NCI-H146 (cell line): ENCODE results near the gene AGFG2.
"Not testable (repeated sequence)": the region's sequence is repeated elsewhere in the genome, so short reads cannot be mapped to it uniquely, and the experiment has no call there.

Experiments
- DNase-seq: peaks from one replicate; lab custom pipeline; 2025; lab: John Stamatoyannopoulos, UW

The AGFG2 gene, protein sequence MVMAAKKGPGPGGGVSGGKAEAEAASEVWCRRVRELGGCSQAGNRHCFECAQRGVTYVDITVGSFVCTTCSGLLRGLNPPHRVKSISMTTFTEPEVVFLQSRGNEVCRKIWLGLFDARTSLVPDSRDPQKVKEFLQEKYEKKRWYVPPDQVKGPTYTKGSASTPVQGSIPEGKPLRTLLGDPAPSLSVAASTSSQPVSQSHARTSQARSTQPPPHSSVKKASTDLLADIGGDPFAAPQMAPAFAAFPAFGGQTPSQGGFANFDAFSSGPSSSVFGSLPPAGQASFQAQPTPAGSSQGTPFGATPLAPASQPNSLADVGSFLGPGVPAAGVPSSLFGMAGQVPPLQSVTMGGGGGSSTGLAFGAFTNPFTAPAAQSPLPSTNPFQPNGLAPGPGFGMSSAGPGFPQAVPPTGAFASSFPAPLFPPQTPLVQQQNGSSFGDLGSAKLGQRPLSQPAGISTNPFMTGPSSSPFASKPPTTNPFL

DNA sequence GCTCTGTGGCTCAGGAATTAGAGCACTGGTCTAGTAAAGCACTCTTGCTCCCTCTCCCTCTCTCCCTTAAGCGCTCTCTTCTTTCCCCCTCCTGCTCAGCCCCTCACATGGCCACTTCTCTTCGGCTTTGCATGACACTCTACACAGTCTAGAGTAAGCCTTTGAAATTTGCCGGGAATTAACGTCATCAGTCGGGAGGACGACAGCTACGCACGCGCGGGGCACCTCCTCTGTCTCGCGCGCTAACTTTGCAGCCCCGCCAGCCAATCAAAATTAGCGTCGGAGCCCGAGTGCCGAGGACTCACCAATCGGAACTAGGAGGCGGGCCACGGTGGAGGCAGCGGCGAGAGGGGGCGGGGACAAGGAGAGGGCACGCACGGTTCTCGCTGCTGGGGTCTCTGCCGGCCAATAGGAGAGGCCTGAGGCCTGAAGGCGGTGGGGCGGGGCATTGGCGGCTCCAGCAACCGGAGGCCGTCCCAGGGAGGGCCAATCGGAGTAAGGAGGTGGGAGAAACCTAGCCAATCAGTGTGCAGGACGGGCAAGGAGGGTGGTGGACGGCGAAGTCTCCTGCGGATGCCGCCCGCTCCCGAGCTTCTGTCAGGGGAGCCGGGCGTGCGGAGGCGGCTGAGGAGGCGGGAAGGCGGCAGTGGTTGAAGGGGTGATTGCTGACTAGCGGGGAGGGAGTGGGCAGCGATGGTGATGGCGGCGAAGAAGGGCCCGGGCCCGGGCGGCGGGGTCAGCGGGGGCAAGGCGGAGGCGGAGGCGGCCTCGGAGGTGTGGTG lies at the start of gene AGFG2:
Gene AGFG2, plus strand, starts transcription at position 550 of the 782 bp plus-strand sequence. Its CDS starts 144 bp downstream, at position 694.
- peak; percentile 100 for DNase-seq

DNA sequence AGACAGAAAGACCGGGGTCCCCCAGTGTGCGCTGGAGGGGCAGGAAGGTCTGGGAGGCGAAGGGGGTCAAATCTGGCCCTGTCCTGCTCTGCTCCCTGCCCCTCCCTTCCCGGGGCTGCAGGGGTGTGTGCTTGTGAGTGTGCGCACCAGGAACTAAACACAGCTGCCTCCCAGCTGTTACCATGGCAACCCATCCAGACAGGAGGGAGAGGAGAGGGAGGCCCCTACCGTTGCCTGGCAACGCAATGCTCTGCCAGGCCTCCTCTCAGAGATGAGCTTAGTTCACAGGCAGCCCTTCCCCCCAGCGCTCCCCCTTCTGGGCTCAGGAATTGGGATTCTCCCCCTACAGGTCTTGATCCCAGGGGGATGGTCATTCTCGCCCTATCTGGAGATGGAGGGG lies 49.2 kb upstream of the AGFG2 start:
- peak; percentile 99 for DNase-seq

DNA sequence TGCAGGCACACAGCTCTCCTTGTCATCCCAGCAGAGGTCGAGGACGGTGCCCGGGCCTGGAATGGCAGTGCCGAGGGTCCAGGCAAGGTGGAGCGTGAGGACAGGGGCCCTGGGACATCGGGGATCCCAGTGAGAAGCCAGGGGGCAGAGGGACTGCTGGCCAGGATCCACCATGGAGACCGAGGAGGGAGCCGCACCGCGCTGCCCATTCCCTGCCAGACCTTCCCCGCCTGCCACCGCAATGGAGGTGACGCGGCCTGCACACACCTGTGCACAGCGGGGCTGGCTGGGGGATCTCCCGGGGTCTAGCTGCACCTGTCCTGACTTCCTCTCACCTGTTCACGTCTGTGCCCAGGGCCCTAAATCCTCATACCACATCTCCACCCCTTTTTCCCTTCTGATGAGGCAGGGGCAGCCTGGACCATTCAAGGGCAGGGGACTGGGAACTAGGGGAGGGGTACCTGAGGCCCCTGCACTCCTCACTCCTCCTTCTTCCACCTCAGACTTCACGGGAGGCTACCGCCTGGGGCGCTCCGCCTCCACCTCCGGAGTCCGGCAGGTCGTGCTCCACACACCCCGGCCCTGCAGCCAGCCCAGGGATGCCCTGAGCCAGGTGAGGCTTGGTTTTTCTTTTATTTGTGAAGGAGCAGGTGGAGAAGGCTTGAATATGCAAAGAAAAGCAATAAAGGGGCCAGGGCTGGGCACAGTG lies 48.4 kb upstream of the AGFG2 start:
- peak; percentile 97 for DNase-seq

DNA sequence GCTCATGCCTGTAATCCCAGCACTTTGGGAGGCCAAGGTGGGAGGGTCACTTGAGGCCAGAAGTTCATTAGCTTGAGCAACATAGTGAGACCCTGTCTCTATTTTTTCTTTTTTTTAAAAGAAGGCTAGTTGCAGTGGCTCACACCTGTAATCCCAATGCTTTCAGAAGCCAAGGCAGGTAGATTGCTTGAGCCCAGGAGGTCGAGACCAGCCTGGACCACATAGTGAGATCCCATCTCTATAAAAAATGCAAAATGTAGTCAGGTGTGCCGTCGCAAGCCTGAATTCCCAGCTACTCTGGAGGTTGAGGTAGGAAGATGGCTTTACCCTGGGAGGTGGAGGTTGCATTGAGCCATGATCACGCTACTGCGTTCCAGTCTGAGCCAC lies 47.8 kb upstream of the AGFG2 start:
- no peak for DNase-seq

DNA sequence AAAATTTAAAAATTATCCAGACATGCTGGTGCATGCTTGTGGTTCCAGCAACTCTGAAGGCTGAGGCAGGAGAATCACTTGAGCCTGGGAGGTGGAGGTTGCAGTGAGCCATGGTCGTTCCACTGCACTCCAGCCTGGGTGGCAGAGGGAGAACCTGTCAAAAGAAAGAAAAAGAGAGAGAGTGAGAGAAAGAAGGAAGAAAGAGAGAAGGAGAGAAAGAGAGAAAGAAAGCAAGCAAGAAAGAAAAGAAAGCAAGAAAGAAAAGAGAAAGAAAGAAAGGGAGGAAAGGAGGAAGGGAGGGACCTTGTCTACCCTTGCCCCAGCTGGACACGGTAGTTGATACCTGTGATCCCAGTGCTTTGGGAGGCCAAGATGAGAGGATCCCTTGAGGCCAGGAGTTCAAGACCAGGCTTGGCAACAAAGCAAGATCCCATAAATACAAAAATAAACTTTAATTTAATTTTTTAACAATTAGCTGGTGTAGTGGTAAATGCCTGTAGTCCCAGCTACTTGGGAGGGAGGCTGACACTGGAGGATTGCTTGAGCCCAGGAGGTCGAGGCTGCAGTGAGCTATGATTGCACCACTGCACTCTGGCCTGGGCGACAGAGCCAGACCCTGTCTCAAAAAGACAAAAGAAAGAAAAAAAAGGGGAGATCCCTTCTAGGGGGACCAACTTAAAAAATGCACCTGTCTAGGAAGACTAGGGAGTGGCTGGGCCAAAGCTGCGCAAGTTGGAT lies 46.1 kb upstream of the AGFG2 start:
- no peak for DNase-seq

DNA sequence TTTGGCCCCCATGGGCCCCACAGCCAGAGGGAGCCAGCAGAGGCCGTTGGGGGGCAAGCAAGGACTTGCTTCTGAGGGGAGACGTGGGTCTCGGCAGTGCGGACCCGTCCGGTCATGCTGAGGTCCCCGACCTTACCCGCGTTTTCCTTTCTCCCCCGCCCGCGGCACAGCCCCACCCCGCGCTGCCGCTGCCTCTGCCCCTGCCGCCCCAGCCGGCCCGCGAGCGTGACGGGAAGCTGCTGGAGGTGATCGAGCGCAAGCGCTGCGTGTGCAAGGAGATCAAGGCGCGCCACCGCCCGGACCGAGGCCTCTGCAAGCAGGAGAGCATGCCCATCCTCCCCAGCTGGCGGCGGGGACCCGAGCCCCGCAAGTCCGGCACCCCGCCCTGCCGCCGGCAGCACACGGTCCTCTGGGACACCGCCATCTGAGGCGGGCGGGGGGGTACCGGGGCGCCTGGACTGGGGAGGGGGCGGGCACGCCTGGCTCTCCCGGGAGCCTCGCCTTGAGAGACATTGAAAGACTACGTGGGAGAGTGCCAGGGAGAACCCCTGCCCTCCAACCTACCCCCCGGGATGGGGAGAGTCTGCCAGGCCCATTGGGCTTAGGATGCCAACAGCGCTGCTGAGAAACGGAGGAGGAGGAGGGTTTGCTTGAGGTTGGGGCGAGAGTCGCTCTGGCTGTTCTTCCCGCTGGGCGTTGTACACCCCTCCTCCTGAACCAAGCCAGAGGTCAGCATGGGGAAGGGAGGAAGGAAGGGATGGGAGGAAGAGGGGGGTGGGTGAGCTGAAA lies 45.3 kb upstream of the AGFG2 start:
- peak; percentile 18 for DNase-seq

DNA sequence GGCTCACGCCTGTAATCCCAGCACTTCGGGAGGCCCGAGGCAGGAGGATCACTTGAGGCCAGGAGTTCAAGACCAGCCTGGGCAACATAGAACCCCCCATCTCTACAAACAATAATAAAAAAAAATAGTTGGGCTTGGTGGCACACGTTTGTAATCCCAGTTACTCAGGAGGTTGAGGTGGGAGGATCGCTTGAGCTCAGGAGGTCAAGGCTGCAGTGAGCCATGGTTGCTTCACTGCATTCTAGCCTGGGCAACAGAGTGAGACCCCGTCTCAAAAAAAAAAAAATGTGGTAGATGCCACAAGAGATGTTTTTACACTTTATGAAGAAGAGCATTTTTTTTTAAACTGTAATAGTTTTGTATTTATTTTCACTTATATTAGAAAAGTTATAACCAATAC lies 42.5 kb upstream of the AGFG2 start:
- DNase-seq = no peak

DNA sequence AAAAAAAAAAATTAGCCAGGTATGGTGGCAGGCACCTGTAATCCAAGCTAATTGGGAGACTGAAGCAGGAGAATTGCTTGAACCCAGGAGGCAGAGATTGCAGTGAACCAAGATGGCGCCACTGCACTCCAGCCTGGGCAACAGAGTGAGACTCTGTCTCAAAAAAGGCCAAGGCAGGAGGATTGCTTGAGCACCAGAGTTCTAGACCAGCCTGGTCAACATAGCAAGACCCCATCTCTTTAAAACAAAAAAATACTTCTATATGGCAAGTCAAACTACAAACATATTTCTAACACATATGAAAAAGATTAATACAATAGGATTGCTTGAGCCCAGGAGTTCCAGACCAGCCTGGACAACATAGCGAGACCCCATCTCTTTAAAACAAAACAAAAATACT lies 38.3 kb upstream of the AGFG2 start:
- not testable (repeated sequence) for DNase-seq

DNA sequence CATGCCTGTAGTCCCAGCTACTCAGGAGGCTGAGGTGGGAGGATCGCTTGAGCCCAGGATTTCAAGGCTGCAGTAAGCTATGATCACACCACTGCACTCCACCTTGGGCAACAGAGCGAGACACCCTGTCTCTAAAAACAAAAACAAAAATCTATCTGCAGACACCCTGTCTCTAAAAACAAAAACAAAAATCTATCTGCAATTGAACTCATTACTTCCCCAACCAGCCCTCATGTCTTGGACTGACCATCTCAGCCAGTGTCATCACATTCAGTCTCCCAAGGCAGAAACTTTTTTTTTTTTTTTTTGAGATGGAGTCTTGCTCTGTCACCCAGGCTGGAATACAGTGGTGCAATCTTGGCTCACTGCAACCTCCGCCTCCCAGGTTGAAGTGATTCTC lies 35.0 kb upstream of the AGFG2 start:
- not testable (repeated sequence) for DNase-seq

DNA sequence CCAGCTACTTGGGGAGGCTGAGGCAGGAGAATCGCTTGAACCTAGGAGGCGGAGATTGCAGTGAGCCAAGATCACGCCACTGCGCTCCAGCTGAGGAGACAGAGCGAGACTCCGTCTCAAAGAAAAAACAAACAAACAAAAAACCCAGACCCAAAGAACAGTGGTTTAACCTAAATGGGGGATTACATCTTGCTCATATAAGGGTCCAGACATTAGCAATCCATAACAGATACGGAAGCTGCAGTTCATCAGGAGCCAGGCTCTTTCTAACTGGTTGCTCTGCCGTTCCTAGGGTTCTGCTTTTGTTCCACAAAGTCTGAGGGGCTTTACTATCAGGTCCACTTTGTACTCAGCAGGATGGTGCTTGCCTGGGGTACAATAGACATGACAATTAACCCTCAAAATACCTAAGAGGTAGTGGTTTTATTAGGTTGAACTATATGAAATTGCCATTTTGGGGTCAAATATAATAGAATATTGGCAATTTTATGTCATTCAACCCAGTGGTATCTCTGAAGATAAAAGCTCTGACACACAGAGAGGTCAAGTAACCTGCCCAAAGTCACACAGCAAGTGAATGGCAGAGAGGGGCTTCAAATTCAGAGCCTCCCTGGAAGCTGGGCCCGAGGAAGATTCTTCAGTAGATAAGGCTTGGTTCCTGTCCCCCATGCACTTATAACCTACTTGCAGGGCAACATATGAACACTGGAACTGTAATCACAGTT lies 34.0 kb upstream of the AGFG2 start:
- DNase-seq = no peak

DNA sequence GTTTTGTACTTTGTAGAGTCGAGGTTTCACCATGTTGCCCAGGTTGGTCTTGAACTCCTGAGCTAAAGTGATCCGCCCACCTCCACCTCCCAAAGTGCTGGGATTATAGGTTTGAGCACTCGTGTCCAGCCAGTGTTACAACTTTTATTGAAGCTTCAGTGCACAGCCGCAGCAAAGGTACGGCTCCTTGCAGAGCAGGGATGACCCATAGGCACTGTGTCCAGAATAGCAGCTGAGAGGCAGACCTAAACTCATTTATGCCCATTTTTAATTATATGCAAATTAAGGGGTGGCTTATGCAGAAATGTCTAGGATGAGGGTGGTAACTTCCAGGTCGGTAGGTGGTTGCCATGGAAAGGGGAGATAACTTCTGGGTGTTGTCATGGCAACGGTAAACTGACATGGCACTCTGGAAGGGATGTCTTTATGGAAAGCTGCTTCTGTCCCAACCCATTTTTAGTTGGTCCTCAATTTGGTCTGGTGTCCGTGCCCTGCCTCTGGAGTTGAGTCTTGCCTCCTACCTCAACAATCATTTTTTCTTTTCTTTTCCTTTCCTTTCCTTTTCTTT lies 32.6 kb upstream of the AGFG2 start:
- DNase-seq = peak; percentile 21

DNA sequence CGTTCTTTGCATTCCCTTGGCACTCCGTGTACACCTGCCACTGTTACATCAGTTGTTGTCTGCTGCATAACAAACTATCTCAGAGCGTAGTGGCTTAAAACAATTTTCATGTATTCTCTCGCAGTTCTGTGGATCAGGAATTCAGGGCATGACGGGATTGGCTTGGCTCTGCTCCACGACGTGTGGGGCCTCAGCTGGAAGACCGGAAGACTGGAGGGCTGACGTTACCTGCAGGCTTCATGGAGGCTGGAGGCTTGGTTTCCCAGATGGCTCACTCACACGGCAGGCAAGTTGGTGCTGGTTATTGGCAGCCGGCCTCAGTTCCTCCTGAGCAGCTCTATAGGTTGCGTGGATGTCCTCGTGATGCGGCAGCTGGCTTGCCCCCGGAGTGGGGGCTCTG lies 29.8 kb upstream of the AGFG2 start:
- DNase-seq = no peak

DNA sequence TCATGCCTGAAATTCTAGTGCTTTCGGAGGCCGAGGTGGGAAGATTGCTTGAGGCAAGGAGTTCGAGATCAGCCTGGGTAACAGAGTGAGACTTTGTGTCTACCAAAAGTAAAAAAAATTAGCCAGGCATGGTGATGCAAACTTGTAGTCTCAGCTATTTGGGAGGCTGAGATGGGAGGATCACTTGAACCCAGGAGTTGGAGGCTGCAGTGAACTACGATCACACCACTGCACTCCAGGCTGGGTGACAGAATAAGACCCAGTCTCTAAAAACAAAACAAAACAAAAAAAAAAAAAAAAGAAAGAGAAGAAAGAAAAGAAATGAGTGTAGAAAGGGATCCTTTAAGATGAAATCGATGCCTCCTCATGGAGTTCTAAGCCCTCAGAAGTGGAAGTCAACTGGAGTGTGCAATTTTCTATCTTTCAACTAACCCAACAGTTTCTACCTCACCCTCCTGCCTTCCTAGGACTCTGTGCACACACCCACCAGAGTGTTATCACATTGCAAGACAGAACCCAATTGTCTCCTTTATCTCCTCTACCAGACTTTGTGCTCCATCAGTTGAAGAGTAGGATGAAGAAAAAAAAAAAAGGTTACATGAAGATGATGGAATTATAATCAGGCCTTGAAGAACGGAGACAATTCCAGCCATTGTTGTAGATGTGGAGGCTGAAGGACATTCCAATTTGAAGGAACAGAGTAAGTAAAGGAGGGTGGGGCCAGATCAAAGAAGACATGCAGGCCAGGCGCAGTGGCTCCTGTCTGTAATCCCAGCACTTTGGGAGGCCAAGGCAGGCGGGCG lies 28.4 kb upstream of the AGFG2 start:
- DNase-seq = no peak

DNA sequence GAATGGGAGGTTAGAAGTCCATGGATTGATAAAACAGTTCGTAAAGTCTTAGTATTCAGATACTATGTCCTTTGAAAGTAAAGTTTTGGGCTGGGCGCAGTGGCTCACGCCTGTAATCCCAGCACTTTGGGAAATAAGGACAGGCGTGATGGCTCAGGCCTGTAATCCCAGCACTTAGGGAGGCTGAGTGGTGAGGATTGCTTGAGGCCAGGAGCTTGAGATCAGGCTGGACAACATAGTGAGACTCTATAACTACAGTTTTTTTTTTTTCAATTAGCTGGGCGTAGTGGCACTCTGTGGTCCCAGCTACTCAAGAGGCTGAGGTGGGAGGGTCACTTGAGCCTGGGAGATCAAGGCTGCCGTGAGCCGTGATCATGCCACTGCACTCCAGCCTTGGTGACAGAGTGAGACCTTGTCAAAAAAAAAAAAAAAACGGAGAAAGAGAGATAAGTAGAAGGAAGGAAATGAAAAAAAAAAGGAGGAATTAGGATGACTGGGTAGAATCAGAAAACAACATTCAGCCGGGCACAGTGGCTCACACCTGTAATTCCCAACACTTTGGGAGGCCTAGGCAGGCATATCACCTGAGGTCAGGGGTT lies 25.7 kb upstream of the AGFG2 start:
- DNase-seq = no peak

DNA sequence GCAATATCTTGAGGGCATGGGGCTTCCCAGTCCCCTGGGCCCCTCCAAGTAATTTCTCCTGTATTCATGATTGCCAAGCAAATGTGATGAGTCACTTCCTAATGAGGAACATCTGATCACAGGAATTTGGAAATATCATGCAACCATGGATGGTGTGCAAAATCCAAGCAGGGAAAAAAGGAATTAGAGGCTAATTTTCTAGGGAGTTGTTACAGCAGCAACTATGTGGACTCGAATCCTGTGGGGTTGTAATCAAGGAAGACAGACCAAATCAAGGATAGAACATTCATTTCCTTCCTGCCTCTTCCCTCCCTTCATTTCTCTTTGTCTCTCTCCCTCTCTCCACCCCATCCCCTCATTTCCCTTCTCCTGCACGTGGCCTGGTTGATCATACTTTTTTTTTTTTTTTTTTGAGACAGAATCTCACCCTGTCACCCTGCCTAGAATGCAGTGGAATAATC lies 23.9 kb upstream of the AGFG2 start:
- DNase-seq = no peak

DNA sequence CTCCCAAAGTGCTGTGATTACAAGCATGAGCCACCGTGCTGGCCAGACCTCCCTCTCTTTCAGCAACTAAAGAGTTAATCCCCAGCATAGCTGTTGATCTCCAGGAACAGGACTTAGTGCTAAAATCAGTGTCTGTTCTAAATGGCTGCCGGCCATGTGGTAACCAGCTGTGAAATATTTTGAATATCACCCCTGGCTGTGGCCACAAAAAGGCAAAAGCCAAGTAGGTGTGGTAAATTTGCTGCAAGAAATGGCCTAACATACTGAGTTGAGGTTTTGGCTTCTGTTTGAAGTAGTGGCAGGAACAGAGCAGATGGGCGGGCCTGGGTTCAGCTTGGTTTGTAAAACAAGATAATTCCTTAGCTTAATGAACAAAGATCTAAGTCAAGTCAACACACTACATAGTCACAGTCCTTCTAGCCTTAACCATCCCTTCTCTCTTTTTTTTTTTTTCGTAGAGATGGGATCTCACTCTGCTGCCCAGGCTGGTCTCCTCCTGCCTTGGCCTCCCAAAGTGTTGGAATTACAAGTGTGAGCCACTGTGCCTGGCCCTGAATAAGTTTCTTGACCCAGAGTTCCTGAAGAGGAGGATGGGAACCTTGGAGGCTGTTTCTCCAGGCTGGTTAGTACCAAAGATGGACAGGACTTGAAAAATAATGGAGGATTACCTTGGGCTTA lies 22.7 kb upstream of the AGFG2 start:
- no peak for DNase-seq

DNA sequence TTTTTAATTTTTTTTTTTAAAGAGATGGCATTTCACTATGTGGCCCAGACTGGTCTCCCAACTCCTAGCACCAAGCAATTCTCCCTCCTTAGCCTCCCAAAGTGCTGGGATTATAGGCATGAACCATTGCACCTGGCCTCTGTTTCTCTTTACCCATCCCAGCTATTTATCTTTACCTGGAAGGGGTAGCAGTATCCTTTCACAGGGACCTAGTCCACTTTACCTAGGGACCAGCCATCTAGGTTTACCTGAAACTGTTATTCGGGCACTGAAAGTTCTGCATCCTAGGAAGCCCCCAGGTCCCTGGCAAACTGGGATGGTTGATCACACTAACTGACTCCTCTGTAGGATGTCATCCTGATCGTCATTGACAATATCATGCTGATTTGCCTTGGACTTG lies 21.7 kb upstream of the AGFG2 start:
- DNase-seq = no peak

DNA sequence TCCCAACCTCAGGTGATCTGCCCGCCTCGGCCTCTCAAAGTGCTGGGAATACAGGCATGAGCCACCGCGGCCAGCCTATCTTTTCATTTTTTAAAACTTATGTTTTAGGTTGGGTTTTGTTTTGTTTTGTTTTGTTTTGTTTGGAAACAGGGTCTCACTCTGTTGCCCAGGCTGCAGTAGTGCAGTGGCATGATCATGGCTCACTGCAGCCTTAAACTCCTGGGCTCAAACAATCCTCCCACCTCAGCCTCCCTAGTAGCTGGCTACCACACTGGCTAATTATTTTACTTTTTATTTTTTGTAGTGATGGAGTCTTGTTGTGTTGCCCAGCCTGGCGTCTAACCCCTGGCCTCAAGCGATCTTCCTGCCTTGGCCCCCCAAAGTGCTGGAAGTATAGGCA lies 19.4 kb upstream of the AGFG2 start:
- DNase-seq = no peak
